ENCODE results near the gene SRL.

GRCh38 chr16:4147236-4147635, 94.6 kb downstream of the SRL start:
- no peak for TF ChIP-seq CTCF (IDR thresholded peaks at IDR 0.05 in 4 of 5, conservative IDR thresholded peaks at IDR 0.05 in 1 of 5)
- no peak for TF ChIP-seq POLR2A (IDR thresholded peaks at IDR 0.05)
